Mesenchymal stem cell (in vitro differentiated cells and primary cell): ENCODE data around the gene SPTSSB.
A peak's percentile ranks its signal among the peaks of the same experiment; 100 is the strongest.

ENCODE experiments used
- DNase-seq: peaks from one replicate; pipeline ENCODE4 v3.0.0-alpha.2; 2013
- H2AFZ ChIP-seq: one replicate; pipeline ENCODE4 v1.6.1; 2013; ENCODE audit warnings: low read depth, mild to moderate bottlenecking, control low read depth, inconsistent platforms, low read length, moderate library complexity
- H2AK5ac ChIP-seq: 2 replicates; pipeline ENCODE4 v1.6.1; 2013; ENCODE audit warnings: low read length, moderate library complexity, mild to moderate bottlenecking, inconsistent platforms; ENCODE audit not compliant: severe bottlenecking
- H2BK120ac ChIP-seq: one replicate; pipeline ENCODE4 v1.6.1; 2013; ENCODE audit warnings: low read depth, mild to moderate bottlenecking, inconsistent platforms, low read length, moderate library complexity
- H2BK12ac ChIP-seq, 2 experiments: one replicate each; pipeline ENCODE4 v1.6.1; 2013; ENCODE audit warnings: inconsistent platforms in 2 of 2, low read length in 2 of 2, mild to moderate bottlenecking in 2 of 2, moderate library complexity in 2 of 2, control low read depth in 1 of 2
- H2BK15ac ChIP-seq: one replicate; pipeline ENCODE4 v1.6.1; 2013; ENCODE audit warnings: mild to moderate bottlenecking, low read depth, inconsistent platforms; ENCODE audit not compliant: poor library complexity, severe bottlenecking
- H2BK5ac ChIP-seq: 2 replicates; pipeline ENCODE4 v1.6.1; 2013; ENCODE audit warnings: low read depth, mild to moderate bottlenecking, low read length, control low read depth, inconsistent platforms; ENCODE audit not compliant: poor library complexity, severe bottlenecking
- H3K14ac ChIP-seq, 2 experiments: one replicate each; pipeline ENCODE4 v1.6.1; 2013; ENCODE audit warnings: inconsistent platforms in 2 of 2, low read length in 2 of 2, control low read depth in 1 of 2, mild to moderate bottlenecking in 1 of 2, moderate library complexity in 1 of 2
- H3K18ac ChIP-seq, 2 experiments: one replicate each; pipeline ENCODE4 v1.6.1; 2013; ENCODE audit warnings: inconsistent platforms in 2 of 2, low read length in 2 of 2, control low read depth in 1 of 2, low read depth in 1 of 2, mild to moderate bottlenecking in 1 of 2
- H3K23ac ChIP-seq, 2 experiments: one replicate each; pipeline ENCODE4 v1.6.1; 2013; ENCODE audit warnings: inconsistent platforms in 2 of 2, low read length in 2 of 2, mild to moderate bottlenecking in 2 of 2, moderate library complexity in 2 of 2, control low read depth in 1 of 2
- H3K27ac ChIP-seq: 2 replicates; pipeline ENCODE4 v1.5.1; 2013; ENCODE audit warnings: mild to moderate bottlenecking, moderate library complexity, low read length, control low read depth, inconsistent platforms; ENCODE audit not compliant: poor library complexity, severe bottlenecking
- H3K27me3 ChIP-seq, 2 experiments: 2 replicates each; pipeline versions ENCODE4 v1.6.1 to v1.7.0; 2013; ENCODE audit warnings: low read length in 2 of 2, mild to moderate bottlenecking in 2 of 2, moderate library complexity in 2 of 2, control low read depth in 1 of 2, inconsistent platforms in 1 of 2; ENCODE audit not compliant: control insufficient read depth in 1 of 2, insufficient read depth in 1 of 2
- H3K36me3 ChIP-seq, 2 experiments: 2 replicates each; pipeline versions ENCODE4 v1.6.1 to v1.7.0; 2013; ENCODE audit warnings: low read length in 2 of 2, control low read depth in 1 of 2, inconsistent platforms in 1 of 2, low read depth in 1 of 2, mild to moderate bottlenecking in 1 of 2; ENCODE audit not compliant: insufficient read depth in 2 of 2, control insufficient read depth in 1 of 2
- H3K4ac ChIP-seq, 2 experiments: one replicate each; pipeline ENCODE4 v1.6.1; 2013; ENCODE audit warnings: inconsistent platforms in 2 of 2, low read length in 2 of 2, mild to moderate bottlenecking in 2 of 2, moderate library complexity in 2 of 2, control low read depth in 1 of 2, low read depth in 1 of 2
- H3K4me1 ChIP-seq: 2 replicates; pipeline ENCODE4 v1.6.1; 2013; ENCODE audit warnings: low read depth, low read length, control low read depth; ENCODE audit not compliant: control insufficient read depth, insufficient read depth
- H3K4me2 ChIP-seq: 2 replicates; pipeline ENCODE4 v1.6.1; 2013; ENCODE audit warnings: low read length, mild to moderate bottlenecking, inconsistent platforms; ENCODE audit not compliant: poor library complexity, severe bottlenecking
- H3K4me3 ChIP-seq, 2 experiments: 2 replicates each; pipeline versions ENCODE4 v1.5.1 to v1.7.0; 2013; ENCODE audit warnings: low read length in 2 of 2, mild to moderate bottlenecking in 2 of 2, control low read depth in 1 of 2, low read depth in 1 of 2; ENCODE audit not compliant: insufficient read depth in 1 of 2
- H3K79me1 ChIP-seq: replicated peaks from 2 replicates; pipeline ENCODE4 v1.6.1; 2013; ENCODE audit warnings: mild to moderate bottlenecking, control low read depth, low read length, inconsistent platforms; ENCODE audit not compliant: poor library complexity, severe bottlenecking
- H3K9ac ChIP-seq: 2 replicates; pipeline ENCODE4 v1.7.0; 2013; ENCODE audit warnings: mild to moderate bottlenecking, low read length, moderate library complexity
- H3K9me3 ChIP-seq: 2 replicates; pipeline ENCODE4 v1.7.0; 2013; ENCODE audit warnings: mild to moderate bottlenecking, low read length; ENCODE audit not compliant: control insufficient read depth
- H4K8ac ChIP-seq: one replicate; pipeline ENCODE4 v1.6.1; 2013; ENCODE audit warnings: inconsistent platforms, mild to moderate bottlenecking, low read length, moderate library complexity
- H4K91ac ChIP-seq: one replicate; pipeline ENCODE4 v1.6.1; 2013; ENCODE audit warnings: mild to moderate bottlenecking, low read length, inconsistent platforms
- WGBS: methylation state at CpG from one replicate; pipeline ENCODE4 v1.1.7; 2013; ENCODE audit warnings: mixed read lengths; 5-methylcytosine and 5-hydroxymethylcytosine counted together

The SPTSSB gene

GRCh38 chr3:161342629-161343028 lies 28.7 kb downstream of the SPTSSB start:
- Histone ChIP-seq H2BK120ac (no peak overlapping the region), H3K9me3 (no peaks in the 10 kb centered on the region), H3K4ac (no peak overlapping the region), H2BK15ac (no peak overlapping the region), H4K91ac (no peak overlapping the region), H3K4me2 (no peak overlapping the region), H3K18ac (no peak overlapping the region), H2AFZ (no peak overlapping the region), H2BK5ac (no peak overlapping the region), H2BK12ac (no peak overlapping the region), H3K27me3 (peaks cover 0 to 3% of the 10 kb centered on the region in 2 experiments), H3K79me1 (no peaks in the 10 kb centered on the region), H3K27ac (no peak overlapping the region), H3K36me3 (no peaks in the 10 kb centered on the region), H2AK5ac (no peak overlapping the region), H3K9ac (no peak overlapping the region), H3K4me1 (no peaks in the 10 kb centered on the region), H3K4me3 (no peak overlapping the region), H4K8ac (no peak overlapping the region), H3K14ac (no peak overlapping the region), H3K23ac (no peak overlapping the region)
- no peak for DNase-seq
- WGBS: 90% methylated on average over 2 of the region's 3 CpGs

DNA sequence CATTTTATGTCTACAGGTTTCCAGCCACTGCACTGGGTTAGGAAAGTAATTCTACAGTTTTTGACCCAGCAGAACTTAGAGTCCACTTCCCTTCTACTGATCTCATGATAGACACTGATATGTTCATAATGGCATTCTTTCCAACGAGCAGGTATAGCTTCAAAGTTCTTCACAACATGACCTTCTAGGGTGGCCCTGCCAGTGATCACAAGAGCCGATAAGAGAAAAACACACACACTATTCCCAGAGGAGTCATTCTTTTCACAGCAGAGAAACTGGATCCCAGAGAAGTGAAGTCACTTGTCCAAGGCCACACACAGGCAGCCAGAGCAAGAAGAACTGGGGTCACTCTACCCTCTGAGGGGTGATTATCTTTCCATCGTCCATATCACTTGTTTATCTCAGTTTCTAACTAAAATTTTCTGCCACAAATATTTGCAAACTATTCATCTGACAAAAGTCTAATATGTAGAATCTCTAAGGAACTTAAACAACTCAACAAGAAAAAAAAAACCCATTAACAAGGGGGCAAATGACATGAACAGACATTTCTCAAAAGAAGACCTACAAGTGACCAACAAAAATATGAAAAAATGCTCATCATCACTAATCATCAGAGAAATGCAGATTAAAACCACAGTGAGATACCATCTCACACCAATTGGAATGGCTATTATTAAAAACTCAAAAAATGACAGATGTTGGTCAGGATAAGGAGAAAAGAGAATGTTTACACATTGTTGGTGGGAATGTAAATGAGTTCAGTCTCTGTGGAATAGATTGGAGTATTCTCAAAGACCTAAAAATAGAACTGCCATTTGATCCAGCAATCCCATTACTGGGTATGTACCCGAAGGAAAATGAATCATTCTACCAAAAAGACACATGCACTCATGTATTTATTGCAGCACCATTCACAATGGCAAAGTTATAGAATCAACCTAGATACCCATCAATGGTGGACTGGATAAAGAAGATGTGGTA lies 31.5 kb downstream of the SPTSSB start:
- Histone ChIP-seq H3K4me1 (no peaks in the 10 kb centered on the region), H3K36me3 (no peaks in the 10 kb centered on the region), H4K91ac (no peak overlapping the region), H2BK15ac (no peak overlapping the region), H3K79me1 (no peaks in the 10 kb centered on the region), H2BK12ac (no peak overlapping the region), H2BK5ac (no peak overlapping the region), H3K27ac (no peak overlapping the region), H3K9me3 (no peaks in the 10 kb centered on the region), H3K18ac (no peak overlapping the region), H3K4me2 (no peak overlapping the region), H2BK120ac (no peak overlapping the region), H3K4ac (no peak overlapping the region), H3K23ac (no peak overlapping the region), H3K14ac (no peak overlapping the region), H3K27me3 (peaks cover 0 to 3% of the 10 kb centered on the region in 2 experiments), H4K8ac (no peak overlapping the region), H3K4me3 (no peak overlapping the region), H3K9ac (no peak overlapping the region), H2AK5ac (no peak overlapping the region), H2AFZ (no peak overlapping the region)
- DNase-seq: peak; percentile 28
- WGBS: 44% methylated on average over 4 of the region's 4 CpGs

- Histone ChIP-seq H3K9ac (no peak overlapping the region), H3K18ac (no peak overlapping the region), H3K4ac (no peak overlapping the region), H2AFZ (no peak overlapping the region), H4K91ac (no peak overlapping the region), H2BK120ac (no peak overlapping the region), H3K4me2 (no peak overlapping the region), H2BK15ac (no peak overlapping the region), H3K27ac (no peak overlapping the region), H3K27me3 (peaks cover 0 to 3% of the 10 kb centered on the region in 2 experiments), H2BK12ac (no peak overlapping the region), H3K36me3 (no peaks in the 10 kb centered on the region), H4K8ac (no peak overlapping the region), H3K23ac (no peak overlapping the region), H3K4me1 (no peaks in the 10 kb centered on the region), H3K14ac (no peak overlapping the region), H3K4me3 (no peak overlapping the region), H3K9me3 (no peaks in the 10 kb centered on the region), H2BK5ac (no peak overlapping the region), H3K79me1 (no peaks in the 10 kb centered on the region), H2AK5ac (no peak overlapping the region)
- DNase-seq: no peak
These were observed 34.0 kb downstream of the SPTSSB start for GRCh38 chr3:161337311-161337710.

GRCh38 chr3:161336661-161337060 lies 34.7 kb downstream of the SPTSSB start:
- 94% methylated on average over 2 of the region's 2 CpGs for WGBS
- Histone ChIP-seq H3K9me3 (no peaks in the 10 kb centered on the region), H2AFZ (no peak overlapping the region), H3K18ac (no peak overlapping the region), H2BK120ac (no peak overlapping the region), H3K27me3 (peaks cover 0 to 3% of the 10 kb centered on the region in 2 experiments), H2AK5ac (no peak overlapping the region), H3K4me2 (no peak overlapping the region), H3K9ac (no peak overlapping the region), H3K4me3 (no peak overlapping the region), H2BK5ac (no peak overlapping the region), H3K23ac (no peak overlapping the region), H4K8ac (no peak overlapping the region), H3K27ac (no peak overlapping the region), H3K4ac (no peak overlapping the region), H3K4me1 (no peaks in the 10 kb centered on the region), H3K14ac (no peak overlapping the region), H2BK12ac (no peak overlapping the region), H4K91ac (no peak overlapping the region), H3K36me3 (no peaks in the 10 kb centered on the region), H2BK15ac (no peak overlapping the region), H3K79me1 (no peaks in the 10 kb centered on the region)
- DNase-seq: no peak
